Measurements from ENCODE around the gene SLC10A3.
A peak's percentile ranks its signal among the peaks of the same experiment; 100 is the strongest.

The SLC10A3 gene

GRCh38 chrX:154530286-154530685 lies 39.9 kb upstream of the SLC10A3 start:
- no peak overlapping the region for H3K9ac ChIP-seq (ENCODE audit: low read length)
- no peaks in the 10 kb centered on the region for H3K9me3 ChIP-seq (ENCODE audit: low read length)
- no peak overlapping the region for H3K27ac ChIP-seq (ENCODE audit: low read depth, low read length, poor library complexity, severe bottlenecking)
- H4K20me1 ChIP-seq (ENCODE audit: insufficient read depth, low read length): no peaks in the 10 kb centered on the region
- no peak overlapping the region for H3K4me3 ChIP-seq (ENCODE audit: low read depth, low read length, poor library complexity, severe bottlenecking)
- H3K4me2 ChIP-seq (ENCODE audit: low read length): no peak overlapping the region
- peaks cover 20% of the 10 kb centered on the region for H3K4me1 ChIP-seq (ENCODE audit: insufficient read depth, low read length, severe bottlenecking)
- TF ChIP-seq EZH2 (IDR thresholded peaks at IDR 0.05; ENCODE audit: borderline replicate concordance, low read length) (no peak), CTCF (IDR thresholded peaks at IDR 0.05; ENCODE audit: low read length) (no peak)
- no peaks in the 10 kb centered on the region for H3K9me2 ChIP-seq (ENCODE audit: low read depth, low read length)
- no peaks in the 10 kb centered on the region for H3K27me3 ChIP-seq (ENCODE audit: insufficient read depth, low read length)
- no peaks in the 10 kb centered on the region for H3F3A ChIP-seq (ENCODE audit: insufficient read depth, low read length)
- peaks cover 26% of the 10 kb centered on the region for H3K36me3 ChIP-seq (ENCODE audit: insufficient read depth, low read length)
- no peak overlapping the region for H2AFZ ChIP-seq (ENCODE audit: low read length)
- no peaks in the 10 kb centered on the region for H3K79me2 ChIP-seq (ENCODE audit: insufficient read depth, low read length)

GRCh38 chrX:154529206-154529612 lies 38.8 kb upstream of the SLC10A3 start:
- Histone ChIP-seq H3K27ac (ENCODE audit: low read depth, low read length, poor library complexity, severe bottlenecking) (no peak overlapping the region), H3K9me2 (ENCODE audit: low read depth, low read length) (no peaks in the 10 kb centered on the region), H3K79me2 (ENCODE audit: insufficient read depth, low read length) (no peaks in the 10 kb centered on the region), H3K9me3 (ENCODE audit: low read length) (no peaks in the 10 kb centered on the region), H3K27me3 (ENCODE audit: insufficient read depth, low read length) (no peaks in the 10 kb centered on the region), H4K20me1 (ENCODE audit: insufficient read depth, low read length) (no peaks in the 10 kb centered on the region), H3F3A (ENCODE audit: insufficient read depth, low read length) (no peaks in the 10 kb centered on the region), H3K9ac (ENCODE audit: low read length) (no peak overlapping the region), H3K4me3 (ENCODE audit: low read depth, low read length, poor library complexity, severe bottlenecking) (no peak overlapping the region), H3K36me3 (ENCODE audit: insufficient read depth, low read length) (peaks cover 17% of the 10 kb centered on the region), H2AFZ (ENCODE audit: low read length) (no peak overlapping the region), H3K4me2 (ENCODE audit: low read length) (no peak overlapping the region), H3K4me1 (ENCODE audit: insufficient read depth, low read length, severe bottlenecking) (peaks cover 16% of the 10 kb centered on the region)
- TF ChIP-seq CTCF (IDR thresholded peaks at IDR 0.05; ENCODE audit: low read length): no peak
- no peak for TF ChIP-seq EZH2 (IDR thresholded peaks at IDR 0.05; ENCODE audit: borderline replicate concordance, low read length)

GRCh38 chrX:154526901-154527675 lies 36.7 kb upstream of the SLC10A3 start:
- Histone ChIP-seq H3K79me2 (ENCODE audit: insufficient read depth, low read length) (no peaks in the 10 kb centered on the region), H3K9ac (ENCODE audit: low read length) (peak overlapping the region; percentile 60), H3K4me1 (ENCODE audit: insufficient read depth, low read length, severe bottlenecking) (peaks cover 16% of the 10 kb centered on the region), H3K9me2 (ENCODE audit: low read depth, low read length) (no peaks in the 10 kb centered on the region), H3K36me3 (ENCODE audit: insufficient read depth, low read length) (no peaks in the 10 kb centered on the region), H3K27ac (ENCODE audit: low read depth, low read length, poor library complexity, severe bottlenecking) (peak overlapping the region; percentile 81), H3K27me3 (ENCODE audit: insufficient read depth, low read length) (no peaks in the 10 kb centered on the region), H3K4me2 (ENCODE audit: low read length) (peak overlapping the region; percentile 68), H3F3A (ENCODE audit: insufficient read depth, low read length) (no peaks in the 10 kb centered on the region), H3K4me3 (ENCODE audit: low read depth, low read length, poor library complexity, severe bottlenecking) (peak overlapping the region; percentile 50), H2AFZ (ENCODE audit: low read length) (no peak overlapping the region), H3K9me3 (ENCODE audit: low read length) (no peaks in the 10 kb centered on the region), H4K20me1 (ENCODE audit: insufficient read depth, low read length) (no peaks in the 10 kb centered on the region)
- TF ChIP-seq CTCF (IDR thresholded peaks at IDR 0.05; ENCODE audit: low read length): peak; percentile 40; the same call in 1 of the 2 replicates
- TF ChIP-seq EZH2 (IDR thresholded peaks at IDR 0.05; ENCODE audit: borderline replicate concordance, low read length): no peak

All from OCI-LY1 (cell line).